ENCODE measurements around the gene RERE.

Gene RERE

GRCh38 chr1:8337776-8338525 lies 479.5 kb downstream of the RERE start:
- DNase-seq = no peak

GRCh38 chr1:8335246-8335645 lies 482.2 kb downstream of the RERE start:
- DNase-seq = no peak

- DNase-seq = no peak
Observed at GRCh38 chr1:8334106-8334851, 483.2 kb downstream of the RERE start.

GRCh38 chr1:8333246-8333987 lies 484.0 kb downstream of the RERE start:
- no peak for DNase-seq

GRCh38 chr1:8332806-8333205 lies 484.6 kb downstream of the RERE start:
- DNase-seq = no peak

GRCh38 chr1:8330271-8331125 lies 486.9 kb downstream of the RERE start:
- no peak for DNase-seq

- DNase-seq = no peak
Observed at GRCh38 chr1:8329858-8330257, 487.6 kb downstream of the RERE start.

- DNase-seq = no peak
Observed at GRCh38 chr1:8329439-8329838, 488.0 kb downstream of the RERE start.

- no peak for DNase-seq
Observed at GRCh38 chr1:8328271-8328670, 489.2 kb downstream of the RERE start.

GRCh38 chr1:8326265-8326664 lies 491.2 kb downstream of the RERE start:
- DNase-seq = no peak

GRCh38 chr1:8325771-8326170 lies 491.7 kb downstream of the RERE start:
- no peak for DNase-seq

- DNase-seq = no peak
Observed at GRCh38 chr1:8324176-8324810, 493.1 kb downstream of the RERE start.

GRCh38 chr1:8323706-8324105 lies 493.7 kb downstream of the RERE start:
- DNase-seq = no peak

- no peak for DNase-seq
Observed at GRCh38 chr1:8321612-8322011, 495.8 kb downstream of the RERE start.

GRCh38 chr1:8318436-8318835 lies 499.0 kb downstream of the RERE start:
- no peak for DNase-seq

GRCh38 chr1:8317647-8318381 lies 499.6 kb downstream of the RERE start, which contains the start of gene SLC45A1:
SLC45A1 (plus strand) TSS chr1:8318114; CDS start chr1:8324330, 6,216 bp downstream.
- DNase-seq = peak; percentile 4

GRCh38 chr1:8315573-8316475 lies 501.6 kb downstream of the RERE start:
- no peak for DNase-seq

GRCh38 chr1:8314346-8315280 lies 502.8 kb downstream of the RERE start:
- DNase-seq = no peak

- DNase-seq = no peak
Observed at GRCh38 chr1:8313231-8313630, 504.2 kb downstream of the RERE start.
